ENCODE measurements around the gene NUCKS1.
A peak's percentile ranks its signal among the peaks of the same experiment; 100 is the strongest.

Gene NUCKS1

GRCh38 chr1:205681364-205681763 is 68.6 kb downstream of the NUCKS1 start:
- H3K4me3 ChIP-seq (ENCODE audit: control insufficient read depth, low read depth, low read length), result no peak overlapping the region
- DNase-seq (ENCODE audit: low read depth), result no peak

GRCh38 chr1:205680073-205680851 is 69.7 kb downstream of the NUCKS1 start, which contains the start of gene SLC45A3:
Gene SLC45A3 (minus strand): TSS chr1:205680509. CDS start chr1:205664656, 15,853 bp downstream.
- no peak for TF ChIP-seq CTCF (IDR thresholded peaks at IDR 0.05; ENCODE audit: control insufficient read depth, insufficient read depth, low read depth, low read length, missing control alignments)
- peak within 1 kb of the TSS; percentile 45 for H3K4me3 ChIP-seq (ENCODE audit: control insufficient read depth, low read depth, low read length)
- no peak for DNase-seq (ENCODE audit: low read depth)

More at GRCh38 chr1:205681364-205681763, 68.6 kb downstream of the NUCKS1 start:
- no peak for TF ChIP-seq CTCF (IDR thresholded peaks at IDR 0.05; ENCODE audit: control insufficient read depth, insufficient read depth, low read depth, low read length, missing control alignments)

- DNase-seq (ENCODE audit: low read depth), result no peak
- TF ChIP-seq CTCF (IDR thresholded peaks at IDR 0.05; ENCODE audit: control insufficient read depth, insufficient read depth, low read depth, low read length, missing control alignments), result no peak
- H3K4me3 ChIP-seq (ENCODE audit: control insufficient read depth, low read depth, low read length), result no peak overlapping the region
These were observed 71.5 kb downstream of the NUCKS1 start for GRCh38 chr1:205678286-205679111.

- DNase-seq (ENCODE audit: low read depth), result no peak
- H3K4me3 ChIP-seq (ENCODE audit: control insufficient read depth, low read depth, low read length), result no peak overlapping the region
- no peak for TF ChIP-seq CTCF (IDR thresholded peaks at IDR 0.05; ENCODE audit: control insufficient read depth, insufficient read depth, low read depth, low read length, missing control alignments)
These were observed 72.8 kb downstream of the NUCKS1 start for GRCh38 chr1:205677167-205677566.

GRCh38 chr1:205676597-205676996 is 73.4 kb downstream of the NUCKS1 start:
- H3K4me3 ChIP-seq (ENCODE audit: control insufficient read depth, low read depth, low read length), result no peak overlapping the region
- TF ChIP-seq CTCF (IDR thresholded peaks at IDR 0.05; ENCODE audit: control insufficient read depth, insufficient read depth, low read depth, low read length, missing control alignments), result no peak
- no peak for DNase-seq (ENCODE audit: low read depth)

GRCh38 chr1:205676002-205676401 is 74.0 kb downstream of the NUCKS1 start:
- no peak for TF ChIP-seq CTCF (IDR thresholded peaks at IDR 0.05; ENCODE audit: control insufficient read depth, insufficient read depth, low read depth, low read length, missing control alignments)
- no peak for DNase-seq (ENCODE audit: low read depth)

More at GRCh38 chr1:205676002-205676401, 74.0 kb downstream of the NUCKS1 start:
- H3K4me3 ChIP-seq (ENCODE audit: control insufficient read depth, low read depth, low read length), result no peak overlapping the region
